MCF 10A (cell line): ENCODE measurements around the gene OTUD4. TPM values are rescaled to one million over a fixed set of nuclear protein-coding genes. Genes with fewer than 3 reads are reported as not detected.
"Not testable (repeated sequence)": the region's sequence is repeated elsewhere in the genome, so short reads cannot be mapped to it uniquely, and the experiment has no call there.

Experiments used
- BruUV-seq: library from RNA; stranded (reverse); fragments of 400-500 nt; replicated peaks from 2 replicates; lab custom pipeline; 2021; lab: Mats Ljungman, UMichigan
- CTCF ChIA-PET: fragments of 300-600 bp; sonication (Branson Sonifier 250); formaldehyde crosslinking; extraction: SDS; loops from one replicate; lab custom pipeline; 2021; ENCODE audit warnings: antibody characterized with exemption, inconsistent platforms; lab: Yijun Ruan, JAX
- POLR2A ChIA-PET: fragments of 300-600, 350-650 bp; sonication (Branson Sonifier 250); formaldehyde crosslinking; extraction: SDS; loops from one replicate; lab custom pipeline; 2020; ENCODE audit warnings: antibody characterized with exemption, inconsistent platforms; lab: Yijun Ruan, JAX
- DNase-seq: peaks from one replicate; pipeline ENCODE4 v3.0.0-alpha.2; 2018; ENCODE audit not compliant: unreplicated experiment
- H3K27ac Mint-ChIP-seq: one replicate; pipeline ENCODE4 v1.8.0; 2022; ENCODE audit warnings: mild to moderate bottlenecking, low read depth, mixed read lengths; ENCODE audit not compliant: unreplicated experiment
- H3K27me3 Mint-ChIP-seq: one replicate; pipeline ENCODE4 v1.8.0; 2022; ENCODE audit warnings: mixed read lengths; ENCODE audit not compliant: insufficient read depth, unreplicated experiment
- H3K36me3 Mint-ChIP-seq: one replicate; pipeline ENCODE4 v1.8.0; 2022; ENCODE audit warnings: mild to moderate bottlenecking, moderate library complexity, mixed read lengths; ENCODE audit not compliant: insufficient read depth, unreplicated experiment
- H3K4me1 Mint-ChIP-seq: one replicate; pipeline ENCODE4 v1.8.0; 2022; ENCODE audit warnings: mixed read lengths; ENCODE audit not compliant: insufficient read depth, unreplicated experiment
- H3K4me3 Mint-ChIP-seq: one replicate; pipeline ENCODE4 v1.8.0; 2022; ENCODE audit warnings: mild to moderate bottlenecking, moderate library complexity, mixed read lengths; ENCODE audit not compliant: unreplicated experiment
- H3K9me3 Mint-ChIP-seq: one replicate; pipeline ENCODE4 v1.8.0; 2022; ENCODE audit warnings: mixed read lengths; ENCODE audit not compliant: unreplicated experiment
- CTCF ChIP-seq: fragments of 200-600 bp; IDR thresholded peaks from one replicate; pipeline ENCODE4 v1.8.0; 2022; ENCODE audit warnings: antibody characterized with exemption, mild to moderate bottlenecking; ENCODE audit not compliant: unreplicated experiment
- intact Hi-C: fragments of 100-400 bp; cut with micrococcal nuclease; formaldehyde crosslinking; loops from 2 replicates; pipeline ENCODE4 v1.14.1; 2022
- total RNA-seq: library from RNA; stranded (reverse); gene quantifications from 2 replicates; pipeline ENCODE4 v1.2.3, GENCODE V29; 2022

Gene OTUD4
- total RNA-seq, 1 experiment from 2014 or later: 68.0 TPM

GRCh38 chr4:145154573-145154972 is 25.8 kb downstream of the OTUD4 start:
- CTCF ChIA-PET: interaction anchor here (0.6 to 1.2 kb wide), 4 partner anchors 16 to 1656 kb away, joined by 3 to 4 read pairs (median 3); no protein-coding TSS in a partner anchor
- DNase-seq: peak; percentile 45
- no peak overlapping the region for H3K4me3 Mint-ChIP-seq

GRCh38 chr4:145153904-145154298 is 26.5 kb downstream of the OTUD4 start:
- no peak overlapping the region for H3K4me3 Mint-ChIP-seq
- BruUV-seq: no TSS peak
- H3K27ac Mint-ChIP-seq: no peak overlapping the region
- CTCF ChIA-PET: interaction anchor here (0.8 kb wide), 1 partner anchor 412 kb away, joined by 4 read pairs; no protein-coding TSS in a partner anchor
- DNase-seq: no peak
- H3K9me3 Mint-ChIP-seq: no peaks in the 10 kb centered on the region
- peaks cover 97% of the 10 kb centered on the region for H3K36me3 Mint-ChIP-seq
- no peak for TF ChIP-seq CTCF
- H3K4me1 Mint-ChIP-seq: no peaks in the 10 kb centered on the region
- intact Hi-C loops: no loop called here
- no peaks in the 10 kb centered on the region for H3K27me3 Mint-ChIP-seq
- POLR2A ChIA-PET: interaction anchor here (0.6 kb wide), 1 partner anchor 54 kb away, joined by 3 read pairs; no protein-coding TSS in a partner anchor

More at GRCh38 chr4:145154573-145154972, 25.8 kb downstream of the OTUD4 start:
- H3K4me1 Mint-ChIP-seq: no peaks in the 10 kb centered on the region
- no peaks in the 10 kb centered on the region for H3K9me3 Mint-ChIP-seq
- H3K27ac Mint-ChIP-seq: no peak overlapping the region
- peaks cover 97% of the 10 kb centered on the region for H3K36me3 Mint-ChIP-seq
- no TSS peak for BruUV-seq
- intact Hi-C loops: no loop called here
- POLR2A ChIA-PET: no interaction called here
- H3K27me3 Mint-ChIP-seq: no peaks in the 10 kb centered on the region
- peak; percentile 33 for TF ChIP-seq CTCF

DNA sequence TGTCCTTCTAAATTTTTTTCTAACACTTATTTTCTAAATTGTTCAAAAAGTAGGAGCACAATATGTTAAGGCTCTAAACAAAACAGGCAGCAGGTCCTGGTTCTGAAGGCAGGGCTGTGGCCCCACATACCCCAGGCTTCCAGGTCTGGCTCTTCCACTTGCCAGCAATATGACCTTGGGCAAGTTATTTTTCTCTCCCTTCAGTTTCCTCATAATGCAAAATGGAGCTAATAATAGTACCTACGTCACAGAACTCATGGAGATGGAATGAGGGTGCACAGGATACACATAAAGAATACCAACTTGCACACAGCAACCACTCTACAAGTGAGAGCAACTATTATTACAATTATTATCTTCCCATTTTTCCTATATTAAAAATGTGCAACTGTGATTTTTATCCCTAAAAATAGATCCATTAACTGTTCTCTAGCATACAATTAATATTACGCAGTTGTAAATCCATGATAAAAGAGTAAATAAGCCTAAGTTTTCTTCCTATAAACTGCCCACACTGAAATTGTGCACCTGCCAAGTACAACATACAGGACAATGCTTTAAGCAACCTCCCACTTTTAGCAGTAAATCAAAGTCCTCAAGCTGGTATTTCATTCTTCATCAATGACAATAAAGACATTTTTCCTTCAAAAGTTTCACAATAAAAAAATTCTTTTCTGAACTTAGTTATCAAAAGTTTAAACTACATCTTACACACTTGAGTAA is 27.0 kb downstream of the OTUD4 start:
- Mint-ChIP-seq H3K4me3 (no peak overlapping the region), H3K36me3 (peaks cover 95% of the 10 kb centered on the region), H3K27ac (no peak overlapping the region), H3K27me3 (no peaks in the 10 kb centered on the region), H3K9me3 (no peaks in the 10 kb centered on the region), H3K4me1 (no peaks in the 10 kb centered on the region)
- intact Hi-C loops: no loop called here
- no peak for DNase-seq
- no peak for TF ChIP-seq CTCF
- BruUV-seq: no TSS peak
- CTCF ChIA-PET: interaction anchor here (0.8 kb wide), 1 partner anchor 412 kb away, joined by 4 read pairs; no protein-coding TSS in a partner anchor
- POLR2A ChIA-PET: interaction anchor here (0.6 kb wide), 1 partner anchor 54 kb away, joined by 3 read pairs; no protein-coding TSS in a partner anchor

- DNase-seq: no peak
- Mint-ChIP-seq H3K27me3 (no peaks in the 10 kb centered on the region), H3K9me3 (no peaks in the 10 kb centered on the region), H3K4me1 (no peaks in the 10 kb centered on the region), H3K27ac (no peak overlapping the region), H3K4me3 (no peak overlapping the region), H3K36me3 (peaks cover 93% of the 10 kb centered on the region)
- no TSS peak for BruUV-seq
- TF ChIP-seq CTCF: no peak
- intact Hi-C loops: no loop called here
- POLR2A ChIA-PET: interaction anchor here (1.7 kb wide), 1 partner anchor 10 kb away, joined by 6 read pairs; no protein-coding TSS in a partner anchor
- CTCF ChIA-PET: no interaction called here
Observed at GRCh38 chr4:145148980-145149379, 31.4 kb downstream of the OTUD4 start.

GRCh38 chr4:145136219-145136618 is 44.2 kb downstream of the OTUD4 start:
- H3K9me3 Mint-ChIP-seq, CTCF ChIA-PET, POLR2A ChIA-PET, H3K4me3 Mint-ChIP-seq, H3K27me3 Mint-ChIP-seq, DNase-seq, intact Hi-C loops, H3K27ac Mint-ChIP-seq, BruUV-seq: not testable (repeated sequence)
- Mint-ChIP-seq H3K4me1 (peaks cover 18% of the 10 kb centered on the region), H3K36me3 (peaks cover 64% of the 10 kb centered on the region)
